HL-60/S4 treated with phorbol 12-myristate 13-acetate at 8.2 ng/mL for 4 days and 3 days (cell line): ENCODE measurements around the gene TIPRL.
"Not testable (repeated sequence)": the region's sequence is repeated elsewhere in the genome, so short reads cannot be mapped to it uniquely, and the experiment has no call there.

ENCODE experiments used
- in situ Hi-C: fragments of 300-500 bp; cut with MboI; formaldehyde crosslinking; loops from 2 replicates; pipeline ENCODE4 v1.15.0; 2022; ENCODE audit warnings: low sequenced_read_pairs

The TIPRL gene

DNA sequence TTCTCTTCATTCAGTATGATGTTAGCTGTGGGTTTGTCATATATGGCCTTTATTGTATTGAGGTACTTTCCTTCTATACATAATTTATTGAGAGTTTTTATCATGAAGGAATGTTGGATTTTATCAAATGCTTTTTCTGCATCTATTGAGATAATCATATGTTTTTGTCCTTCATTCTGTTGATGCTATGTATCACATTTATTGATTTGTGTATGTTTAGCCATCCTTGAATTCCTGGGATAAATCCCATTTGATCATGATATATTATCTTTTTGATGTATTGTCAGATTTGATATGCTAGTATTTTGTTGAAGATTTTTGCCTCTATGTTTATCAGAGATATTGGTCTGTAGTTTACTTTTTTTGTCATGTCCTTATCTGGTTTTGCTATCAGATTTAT is 21.1 kb upstream of the TIPRL start:
- in situ Hi-C loops, result no loop called here

DNA sequence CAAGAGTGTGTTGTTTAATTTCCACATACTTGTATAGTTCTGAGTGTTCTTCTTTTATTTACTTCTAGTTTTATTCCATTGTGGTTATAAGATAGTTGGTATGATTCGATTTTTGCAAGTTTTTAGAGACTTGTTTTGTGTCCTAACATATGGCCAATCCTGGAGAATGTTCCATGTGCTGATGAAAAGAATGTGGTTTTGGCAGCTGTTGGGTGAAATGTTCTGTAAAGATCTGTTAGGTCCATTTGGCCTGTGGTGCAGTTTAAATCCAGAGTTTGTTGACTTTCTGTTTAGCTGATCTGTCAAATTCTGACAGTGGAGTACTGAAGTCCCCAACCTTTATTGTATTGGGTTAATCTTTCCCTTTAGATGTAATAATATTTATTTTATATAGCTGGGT is 19.5 kb upstream of the TIPRL start:
- in situ Hi-C loops, result no loop called here

DNA sequence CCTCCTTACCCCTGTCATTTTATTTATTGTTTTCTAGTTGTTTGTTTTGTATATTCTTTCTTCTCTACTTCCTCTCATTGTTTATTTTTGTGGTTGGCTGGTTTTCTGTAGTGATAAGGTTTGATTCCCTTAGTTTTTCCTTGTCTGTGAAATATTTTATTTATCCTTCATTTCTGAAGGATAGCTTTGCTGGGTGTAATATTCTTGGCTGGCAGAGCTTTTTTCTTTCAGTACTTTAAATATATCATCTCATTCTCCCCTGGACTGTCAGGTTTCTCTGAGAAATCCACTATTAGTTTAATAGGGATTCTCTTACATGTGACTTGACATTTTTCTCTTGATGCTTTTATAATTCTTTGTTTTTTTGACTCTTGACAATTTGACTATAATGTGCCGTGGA is 18.8 kb upstream of the TIPRL start:
- in situ Hi-C loops, result no loop called here

DNA sequence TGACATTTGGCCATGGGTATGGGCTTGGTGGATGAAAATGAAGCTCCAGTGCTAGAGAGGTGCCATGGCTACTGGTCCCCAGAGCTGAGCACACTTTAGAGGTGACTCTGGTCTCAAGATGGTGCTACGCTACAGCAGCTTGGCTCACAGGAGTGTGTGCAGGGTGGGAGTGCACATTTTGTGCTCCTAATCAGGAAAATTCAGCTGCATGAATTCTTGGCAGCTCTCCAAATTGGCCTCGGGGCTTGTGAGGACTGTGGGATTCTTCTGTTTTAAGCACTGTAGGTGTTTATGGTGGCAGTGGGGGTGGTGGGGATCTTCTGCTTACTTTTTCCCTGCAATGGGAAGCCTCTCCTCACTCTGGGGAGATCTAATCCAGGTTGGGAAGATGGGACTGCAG is 17.3 kb upstream of the TIPRL start:
- in situ Hi-C loops, result no loop called here

DNA sequence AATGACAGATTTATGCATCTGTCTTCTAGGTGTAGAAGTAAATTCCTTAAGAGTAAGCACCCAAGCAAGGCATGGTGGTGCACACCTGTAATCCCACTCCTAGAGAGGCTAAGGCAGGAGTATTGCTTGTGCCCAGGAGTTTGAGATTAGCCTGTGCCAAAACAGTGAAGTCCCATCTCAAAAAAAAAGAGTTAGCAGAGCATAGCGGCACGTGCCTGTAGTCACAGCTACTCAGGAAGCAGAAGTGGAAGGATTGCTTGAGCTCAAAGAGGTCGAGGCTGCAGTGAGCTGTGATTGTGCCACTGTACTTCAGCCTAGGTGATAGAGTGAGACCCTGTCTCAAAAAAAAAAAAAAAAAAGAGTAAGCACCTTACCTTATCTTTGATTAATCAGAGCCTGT is 15.1 kb upstream of the TIPRL start:
- in situ Hi-C loops, result no loop called here

DNA sequence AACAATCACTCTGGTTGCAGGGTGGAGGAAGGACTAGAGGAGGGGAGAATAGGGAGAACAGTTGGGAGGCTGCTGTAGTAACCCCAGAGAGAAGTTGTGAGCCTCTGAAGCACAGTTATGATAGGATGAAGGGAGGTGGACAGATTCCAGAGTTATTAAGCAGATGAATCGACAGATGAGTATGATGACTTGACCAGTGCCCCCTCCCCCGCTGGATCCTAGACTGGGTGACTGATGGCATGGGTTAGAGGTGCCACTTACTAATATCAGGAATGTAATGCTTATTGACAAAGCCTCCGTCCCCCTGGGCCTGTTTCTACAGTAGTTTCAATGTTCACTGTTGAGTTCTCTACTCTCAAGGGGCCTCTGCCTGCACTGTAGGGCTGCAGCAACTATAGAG is 14.0 kb upstream of the TIPRL start:
- in situ Hi-C loops, result no loop called here

DNA sequence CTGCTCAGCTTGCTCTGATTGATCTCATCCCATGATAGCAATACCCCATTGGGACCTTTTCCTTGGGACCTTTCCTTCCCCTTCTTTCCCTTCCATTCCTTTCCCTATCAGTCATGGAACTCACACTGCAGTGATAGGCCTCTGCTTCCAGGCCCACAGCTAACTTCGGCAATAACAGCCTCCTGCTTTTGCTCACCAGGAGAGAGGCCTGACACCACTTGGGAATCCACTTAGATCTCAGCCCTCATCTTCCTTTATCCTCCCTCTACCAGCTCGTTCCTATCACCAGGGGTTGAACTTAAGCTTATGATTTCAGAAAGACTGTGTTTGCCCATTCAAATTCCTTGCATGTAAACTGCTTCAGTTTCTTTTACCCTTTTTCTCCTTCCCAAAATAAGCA is 11.0 kb upstream of the TIPRL start:
- in situ Hi-C loops, result no loop called here

DNA sequence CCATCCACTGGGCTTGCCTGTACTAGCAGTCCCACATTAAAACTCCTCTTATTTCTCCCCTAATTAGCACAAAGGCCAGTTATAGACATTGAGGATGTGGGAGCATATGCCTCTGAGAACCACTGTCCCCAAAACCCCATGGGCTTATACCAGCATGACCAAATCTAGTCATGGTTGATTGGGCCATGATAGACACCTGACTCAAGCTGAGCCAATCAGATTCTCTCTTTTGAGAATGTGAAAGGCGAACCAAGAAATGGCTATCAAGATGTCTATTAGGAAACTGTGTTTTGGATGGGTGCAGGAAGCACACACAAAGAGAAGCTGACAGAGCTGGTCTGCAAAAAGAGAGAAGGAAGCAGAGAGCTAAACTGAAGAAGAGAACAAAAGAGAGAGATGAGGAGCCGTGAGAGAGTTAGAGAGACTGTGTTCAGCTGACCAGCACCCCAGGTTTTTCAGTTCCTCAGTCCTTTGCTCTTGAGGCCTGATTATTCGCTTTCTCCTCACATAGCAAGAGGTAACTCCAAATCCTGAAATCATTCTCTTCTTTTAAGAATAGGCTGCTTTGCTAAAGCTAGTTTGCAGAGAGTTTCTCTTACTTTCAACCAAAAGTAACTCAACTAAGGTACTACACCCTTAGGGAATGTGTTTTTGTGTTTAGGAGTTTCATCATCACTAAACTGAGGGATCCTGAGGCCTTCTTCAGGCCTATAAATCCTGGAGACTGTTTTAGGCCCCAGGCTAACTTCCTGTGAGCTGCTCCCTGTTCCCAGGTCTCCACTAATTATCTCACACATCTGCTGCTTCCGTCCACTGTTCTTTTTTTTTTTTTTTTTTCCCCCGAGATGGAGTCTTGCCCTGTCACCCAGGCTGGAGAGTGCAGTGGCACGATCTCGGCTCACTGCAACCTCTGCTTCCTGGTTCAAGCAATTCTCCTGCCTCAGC is 7.9 kb upstream of the TIPRL start:
- in situ Hi-C loops, result no loop called here

DNA sequence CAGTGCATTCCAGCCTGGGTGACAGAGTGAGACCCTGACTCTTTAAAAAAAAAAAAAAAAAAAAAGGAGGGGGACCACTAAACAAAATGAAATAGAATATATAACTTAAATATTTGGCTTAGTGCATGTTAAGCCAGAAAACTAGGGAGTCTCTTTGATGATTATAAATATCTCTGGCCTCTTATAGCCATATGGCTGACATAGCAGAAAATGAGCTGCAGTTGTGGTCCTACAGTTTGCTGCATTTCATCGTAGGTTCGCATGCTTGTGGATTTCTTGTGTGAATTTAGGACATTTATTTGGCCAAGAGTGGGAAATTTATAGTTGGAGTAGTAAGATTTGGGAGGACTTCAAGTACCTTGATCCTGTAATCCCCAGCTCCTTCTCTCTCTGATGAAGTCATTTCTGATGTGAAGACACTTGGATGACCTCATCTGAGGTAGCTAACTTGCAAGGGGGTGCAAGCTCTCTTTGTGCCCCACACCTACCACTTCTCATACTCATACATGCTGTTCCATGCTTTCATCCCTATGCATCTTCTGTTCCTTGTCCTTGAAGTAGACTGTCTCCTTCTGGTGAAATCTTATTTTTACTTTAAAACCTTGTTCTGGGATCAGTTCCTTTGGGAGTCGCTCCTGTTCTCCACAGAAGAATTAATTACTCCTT is 6.4 kb upstream of the TIPRL start:
- in situ Hi-C loops, result no loop called here

DNA sequence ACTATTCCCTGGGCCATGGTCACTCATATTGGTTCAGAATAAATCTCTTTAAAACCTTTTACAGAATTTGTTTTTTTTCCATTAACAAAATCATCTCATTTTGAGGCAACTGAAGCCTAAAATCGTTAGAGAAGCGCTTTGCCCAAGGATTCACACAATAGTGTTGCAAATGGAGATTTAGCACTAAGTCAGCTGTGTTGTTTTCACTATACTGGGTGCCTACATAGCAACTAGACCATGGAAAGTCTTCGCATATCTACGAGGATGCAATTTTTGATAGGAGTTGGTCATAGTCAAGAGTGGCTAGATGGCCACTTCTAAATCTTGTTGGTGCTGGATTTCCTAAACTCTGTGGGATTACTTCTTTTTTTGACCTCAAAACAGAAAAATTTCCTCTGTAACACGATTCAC is 530 bp upstream of the TIPRL start:
- in situ Hi-C loops, result no loop called here

DNA sequence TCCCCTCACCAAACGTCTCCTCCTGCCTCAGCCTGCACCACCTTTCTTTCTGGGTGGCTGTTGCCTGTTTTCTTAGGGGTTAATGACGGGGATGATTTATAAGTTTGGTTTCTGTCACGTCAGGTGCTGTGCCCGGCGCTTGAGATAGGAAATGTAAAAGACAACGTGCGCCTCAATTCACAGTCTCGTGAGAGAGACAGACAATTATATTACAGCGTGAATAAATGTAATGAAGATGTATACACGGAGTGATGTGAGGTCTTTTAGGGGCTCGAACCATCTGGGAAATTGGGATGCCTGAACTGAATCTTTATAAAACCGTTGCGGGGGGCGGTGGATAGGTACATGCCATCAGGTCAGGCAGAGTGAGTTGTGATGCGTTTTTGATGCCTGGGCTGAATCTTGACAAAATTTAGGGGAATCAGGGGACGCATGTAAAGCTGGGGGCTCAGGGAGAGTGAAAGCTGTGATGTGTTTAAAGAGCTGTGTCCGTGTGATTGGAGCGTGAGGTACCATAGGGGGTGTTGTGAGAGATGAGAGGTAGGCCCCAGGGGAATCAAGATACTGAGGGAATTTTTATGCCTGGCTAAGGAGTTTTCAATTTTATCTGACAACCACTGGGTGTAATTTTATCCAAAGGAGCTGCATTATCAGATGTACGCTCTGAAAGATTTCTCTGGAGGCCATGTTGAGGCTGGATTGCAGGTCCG is 831 bp downstream of the TIPRL start:
- in situ Hi-C loops, result no loop called here

DNA sequence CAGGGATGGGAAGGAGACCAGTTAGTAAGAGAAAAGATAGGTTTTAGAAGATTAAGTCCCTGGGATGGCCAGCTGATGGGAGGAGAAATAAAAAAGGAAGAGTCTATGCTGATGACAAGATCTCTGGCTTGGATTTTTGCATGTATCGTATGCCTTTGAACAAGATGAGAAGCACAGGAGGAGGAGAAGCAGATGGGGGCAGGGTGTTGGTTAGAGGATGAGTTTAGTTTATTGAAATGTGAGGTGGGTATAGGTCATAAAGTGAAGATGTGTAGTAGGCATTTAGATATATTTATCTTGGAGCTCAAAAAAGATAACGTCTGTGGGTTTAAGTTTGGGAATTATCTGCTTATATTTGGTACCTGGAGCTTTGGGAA is 1.4 kb downstream of the TIPRL start:
- in situ Hi-C loops, result no loop called here

DNA sequence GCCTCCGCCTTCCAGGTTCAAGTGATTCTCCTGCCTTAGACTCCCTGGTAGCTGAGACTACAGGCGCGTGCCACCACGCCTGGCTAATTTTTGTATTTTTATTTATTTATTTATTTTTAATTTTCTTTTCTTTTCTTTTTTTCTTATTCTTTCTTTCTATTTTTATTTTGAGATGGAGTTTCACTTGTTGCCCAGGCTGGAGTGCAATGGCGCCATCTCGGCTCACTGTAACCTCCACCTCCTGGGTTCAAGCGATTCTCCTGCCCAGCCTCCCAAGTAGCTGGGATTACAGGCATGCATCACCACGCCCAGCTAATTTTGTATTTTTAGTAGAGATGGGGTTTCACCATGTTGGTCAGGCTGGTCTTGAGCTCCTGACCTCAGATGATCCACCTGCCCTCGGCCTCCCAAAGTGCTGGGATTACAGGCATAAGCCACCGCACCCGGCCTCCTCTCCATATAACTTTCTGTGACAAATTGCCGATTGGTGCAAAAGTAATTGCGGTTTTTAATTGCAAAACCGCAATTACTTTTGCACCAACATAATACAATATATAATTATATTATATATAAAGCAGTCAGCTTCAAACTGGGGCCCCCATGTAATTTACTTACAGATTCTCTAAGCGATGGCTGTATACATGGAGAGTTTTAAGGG is 2.4 kb downstream of the TIPRL start:
- in situ Hi-C loops, result not testable (repeated sequence)

DNA sequence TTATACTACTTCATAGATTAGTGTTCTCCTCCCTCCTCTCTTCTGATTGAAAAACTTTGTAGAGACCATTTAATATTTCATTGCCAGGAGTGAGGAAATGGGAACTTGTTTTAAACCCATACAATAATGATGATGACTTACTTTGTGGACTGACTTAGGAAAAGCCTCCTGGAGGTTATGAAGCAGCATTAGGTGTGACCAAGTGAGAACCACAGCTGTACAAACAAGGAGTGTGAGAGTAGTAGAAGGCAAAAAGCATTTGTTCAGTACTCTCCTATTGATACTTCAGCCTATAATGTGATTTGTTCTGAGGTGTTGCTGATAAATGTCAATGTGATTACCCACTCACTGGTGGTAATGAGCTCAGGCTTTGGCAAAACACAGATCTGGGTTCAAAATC is 8.4 kb downstream of the TIPRL start:
- in situ Hi-C loops, result no loop called here

DNA sequence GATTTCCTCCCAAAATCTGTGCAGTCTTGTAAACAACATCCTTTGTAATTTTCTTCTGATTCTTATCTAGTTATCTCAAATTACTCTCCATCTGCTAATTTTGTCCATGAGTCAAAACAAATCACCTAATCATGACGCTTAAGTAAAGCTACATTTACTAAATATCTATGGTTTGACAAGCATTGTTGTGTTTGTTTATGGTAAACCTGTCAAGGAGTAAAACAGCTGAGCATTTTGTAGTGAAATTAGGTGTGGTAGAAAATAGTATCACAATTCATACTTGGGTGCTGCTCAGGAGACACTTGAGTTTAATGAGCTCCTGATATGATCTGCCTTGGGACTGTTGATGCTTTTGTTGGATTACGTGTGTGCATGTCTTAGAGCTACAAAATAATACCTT is 11.6 kb downstream of the TIPRL start:
- in situ Hi-C loops, result no loop called here

DNA sequence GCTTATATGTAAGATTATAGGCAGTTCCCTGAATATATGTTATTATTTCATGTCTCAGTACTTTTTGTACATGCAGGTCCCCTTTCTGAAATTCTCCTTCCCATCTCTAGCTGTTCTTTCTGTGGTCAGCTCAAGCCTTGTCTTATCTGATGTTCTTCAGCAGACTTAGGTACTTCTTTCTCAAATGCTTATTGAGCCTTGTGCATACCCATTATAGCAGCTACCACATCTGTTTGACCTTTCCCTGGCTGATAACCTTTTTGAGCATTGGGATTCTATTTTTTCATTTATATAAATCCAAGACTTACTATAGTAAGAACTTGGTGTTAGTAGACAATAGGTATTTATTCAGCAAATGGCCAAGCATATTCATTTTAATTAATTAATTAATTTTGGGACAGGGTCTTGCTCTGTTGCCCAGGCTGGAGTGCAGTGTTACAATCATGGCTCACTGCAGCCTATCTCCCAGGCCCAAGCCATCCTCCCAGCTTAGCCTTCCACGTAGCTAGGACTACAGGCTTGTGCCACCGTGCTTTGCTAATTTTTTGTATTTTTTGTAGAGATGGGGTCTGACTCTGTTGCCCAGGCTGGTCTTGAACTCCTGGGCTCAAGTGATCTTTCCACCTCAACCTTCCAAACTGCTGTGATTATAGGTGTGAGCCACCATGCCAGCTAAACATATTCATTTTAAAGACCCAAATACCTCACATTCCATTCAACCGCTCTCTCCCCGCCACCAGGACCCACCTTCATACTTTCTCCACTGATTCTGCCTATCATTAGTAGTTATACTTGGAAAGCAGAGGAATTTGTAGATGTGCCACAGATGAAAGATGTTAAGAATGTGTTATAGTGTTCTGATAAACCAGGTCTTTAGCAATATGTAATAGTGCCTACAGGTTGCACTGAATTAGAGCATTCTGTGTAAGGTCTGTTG is 16.7 kb downstream of the TIPRL start:
- in situ Hi-C loops, result no loop called here

DNA sequence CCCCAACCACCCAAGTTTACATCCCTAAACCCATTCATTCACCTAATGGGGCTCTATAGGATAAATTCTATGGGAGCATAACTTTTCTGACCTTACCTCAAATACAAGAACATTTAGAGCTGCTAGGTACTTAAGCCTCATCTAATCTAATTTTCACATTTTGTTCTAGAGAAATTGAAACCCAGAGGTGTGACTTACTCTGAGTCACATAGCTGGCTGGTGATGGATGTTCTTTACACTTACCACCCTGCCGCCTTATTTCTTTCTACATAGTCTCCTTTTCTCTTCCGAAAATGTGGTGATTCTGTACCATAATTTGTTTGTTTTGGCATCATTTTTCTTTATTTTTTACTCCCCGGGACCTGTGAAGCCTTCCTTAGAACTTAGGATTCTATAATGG is 20.3 kb downstream of the TIPRL start:
- in situ Hi-C loops, result no loop called here

DNA sequence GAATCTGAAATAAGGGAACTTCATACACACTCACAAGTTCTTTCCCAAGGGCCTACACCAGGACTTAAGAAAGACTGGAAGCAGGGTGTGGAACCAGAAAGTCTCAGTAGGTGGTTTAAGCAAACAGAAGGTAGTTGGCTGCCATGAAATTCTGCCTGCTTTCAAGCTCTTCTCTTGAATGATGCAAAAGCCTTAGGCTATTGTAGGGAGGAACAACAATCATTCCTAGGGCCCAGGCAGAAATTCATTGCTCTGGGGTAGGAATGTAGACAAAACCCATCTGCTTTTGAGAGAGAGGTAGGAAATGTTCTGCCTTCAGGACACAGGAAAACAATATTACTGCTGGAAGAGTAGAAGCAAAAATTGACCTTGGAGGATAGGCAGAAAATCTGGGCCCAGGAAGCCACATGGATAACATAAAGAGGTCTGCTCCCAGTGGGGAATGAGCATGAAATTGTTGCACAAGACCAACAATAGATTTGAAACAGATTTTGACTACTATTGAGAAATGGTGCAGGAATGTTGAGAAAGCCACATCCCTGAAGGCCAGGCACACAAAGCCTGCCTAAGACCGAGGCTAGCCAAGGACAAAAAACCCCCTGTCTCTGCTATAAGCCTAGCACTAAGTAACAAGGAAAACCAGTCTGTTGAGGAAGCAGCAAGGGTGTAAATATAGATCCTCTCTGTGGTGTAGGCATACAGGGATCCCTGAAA is 24.3 kb downstream of the TIPRL start:
- in situ Hi-C loops, result no loop called here

DNA sequence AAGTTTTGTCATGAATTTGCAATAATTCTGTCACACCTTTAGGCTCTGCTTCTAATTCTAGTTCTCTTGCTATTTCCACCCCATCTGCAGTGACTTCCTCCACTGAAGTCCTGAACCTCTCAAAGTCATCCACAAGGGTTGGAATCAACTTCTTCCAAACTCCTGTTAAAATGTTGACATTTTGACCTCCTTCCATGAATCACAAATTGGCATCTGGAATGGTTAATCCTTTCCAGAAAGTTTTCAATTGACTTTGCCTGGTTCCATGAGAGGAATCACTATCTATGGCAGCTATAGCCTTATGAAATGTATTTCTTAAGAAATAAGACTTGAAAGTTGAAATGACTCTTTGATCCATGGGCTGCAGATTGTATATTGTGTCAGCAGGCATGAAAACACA is 27.3 kb downstream of the TIPRL start:
- in situ Hi-C loops, result no loop called here

DNA sequence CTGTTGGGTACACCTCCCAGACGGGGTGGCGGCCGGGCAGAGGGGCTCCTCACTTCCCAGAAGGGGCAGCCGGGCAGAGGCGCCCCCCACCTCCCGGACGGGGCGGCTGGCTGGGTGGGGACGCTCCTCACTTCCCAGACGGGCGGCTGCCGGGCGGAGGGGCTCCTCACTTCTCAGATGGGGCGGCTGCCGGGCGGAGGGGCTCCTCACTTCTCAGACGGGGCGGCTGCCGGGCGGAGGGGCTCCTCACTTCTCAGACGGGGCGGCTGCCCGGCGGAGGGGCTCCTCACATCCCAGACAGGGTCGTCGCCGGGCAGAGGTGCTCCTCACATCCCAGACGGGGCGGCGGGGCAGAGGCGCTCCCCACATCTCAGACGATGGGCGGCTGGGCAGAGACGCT is 28.9 kb downstream of the TIPRL start:
- in situ Hi-C loops, result not testable (repeated sequence)
